GM21360 (cell line): Measurements from ENCODE around the gene SLC5A7.

Experiments
- ATAC-seq: cut with Tn5 transposase; IDR thresholded peaks from one replicate; pipeline ENCODE4 v1.9.1; 2021; ENCODE audit warnings: mild to moderate bottlenecking, moderate library complexity; ENCODE audit not compliant: unreplicated experiment

Gene SLC5A7

GRCh38 chr2:108061439-108062042, 75.2 kb downstream of the SLC5A7 start:
- no peak for ATAC-seq
